ENCODE measurements around the gene DMD.

DNA sequence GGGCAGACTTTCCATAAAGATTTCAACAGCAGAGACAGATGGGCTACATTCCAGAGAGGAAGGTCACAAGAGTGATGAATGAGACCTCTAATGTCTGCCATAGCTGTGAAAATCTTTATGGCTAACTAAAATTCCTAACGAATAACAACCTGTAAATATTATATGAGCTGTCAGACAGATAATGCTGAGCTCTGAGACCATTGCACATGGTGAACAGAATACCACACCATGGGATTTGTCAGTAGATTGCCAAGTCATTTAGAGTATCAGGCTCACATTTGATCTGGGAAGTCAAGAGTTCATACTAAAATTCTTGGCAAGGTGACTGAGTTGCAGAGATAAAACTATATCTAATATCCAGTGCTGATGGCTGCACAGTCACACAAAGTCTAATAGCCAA is 1880.3 kb downstream of the DMD start:
- no peak for TF ChIP-seq CTCF (IDR thresholded peaks at IDR 0.05)
- TF ChIP-seq POLR2AphosphoS5 (IDR thresholded peaks at IDR 0.05) = no peak
- no peak for TF ChIP-seq EP300 (IDR thresholded peaks at IDR 0.05)
- no peak for TF ChIP-seq POLR2A (IDR thresholded peaks at IDR 0.05)
